Trophoblast cell (in vitro differentiated cells and primary cell): ENCODE measurements around the gene PLPP1.
A peak's percentile ranks its signal among the peaks of the same experiment; 100 is the strongest.

Source experiments
- DNase-seq, 2 donors: peaks; one replicate each; pipeline ENCODE4 v3.0.0-alpha.2; 2016
- H2AFZ ChIP-seq: 2 replicates; pipeline ENCODE4 v1.6.1; 2013; ENCODE audit warnings: low read length, moderate library complexity, mild to moderate bottlenecking; ENCODE audit not compliant: insufficient read depth, poor library complexity
- H2AK5ac ChIP-seq: 2 replicates; pipeline ENCODE4 v1.6.1; 2013; ENCODE audit warnings: mild to moderate bottlenecking, low read length
- H2BK120ac ChIP-seq: 2 replicates; pipeline ENCODE4 v1.6.1; 2013; ENCODE audit warnings: low read length, mild to moderate bottlenecking, moderate library complexity; ENCODE audit not compliant: insufficient read depth, poor library complexity
- H2BK12ac ChIP-seq: 2 replicates; pipeline ENCODE4 v1.6.1; 2013; ENCODE audit warnings: mild to moderate bottlenecking, low read length, moderate library complexity
- H2BK5ac ChIP-seq: 2 replicates; pipeline ENCODE4 v1.6.1; 2013; ENCODE audit warnings: low read length, low read depth, moderate library complexity, mild to moderate bottlenecking; ENCODE audit not compliant: poor library complexity
- H3K14ac ChIP-seq: 2 replicates; pipeline ENCODE4 v1.6.1; 2013; ENCODE audit warnings: mild to moderate bottlenecking, low read length
- H3K18ac ChIP-seq: 2 replicates; pipeline ENCODE4 v1.6.1; 2013; ENCODE audit warnings: mild to moderate bottlenecking, low read length
- H3K23ac ChIP-seq: 2 replicates; pipeline ENCODE4 v1.6.1; 2013; ENCODE audit warnings: low read length
- H3K27ac ChIP-seq: 2 replicates; pipeline ENCODE4 v1.5.1; 2013; ENCODE audit warnings: low read depth, mild to moderate bottlenecking, inconsistent platforms, low read length, moderate library complexity
- H3K27me3 ChIP-seq: 2 replicates; pipeline ENCODE4 v1.6.1; 2013; ENCODE audit warnings: inconsistent platforms, mild to moderate bottlenecking, low read length, moderate library complexity; ENCODE audit not compliant: insufficient read depth
- H3K36me3 ChIP-seq, 2 experiments: 1 replicate in 1 of 2; 2 replicates in 1 of 2; pipeline ENCODE4 v1.6.1; 2013; ENCODE audit warnings: low read length in 2 of 2, mild to moderate bottlenecking in 2 of 2, moderate library complexity in 1 of 2; ENCODE audit not compliant: insufficient read depth in 2 of 2, control insufficient read depth in 1 of 2
- H3K4ac ChIP-seq: 2 replicates; pipeline ENCODE4 v1.6.1; 2013; ENCODE audit warnings: low read depth, mild to moderate bottlenecking, low read length, moderate library complexity
- H3K4me1 ChIP-seq, 2 experiments: 1 replicate in 1 of 2; 2 replicates in 1 of 2; pipeline ENCODE4 v1.6.1; 2013; ENCODE audit warnings: low read length in 2 of 2, mild to moderate bottlenecking in 2 of 2, moderate library complexity in 1 of 2; ENCODE audit not compliant: insufficient read depth in 2 of 2, control insufficient read depth in 1 of 2
- H3K4me2 ChIP-seq: 2 replicates; pipeline ENCODE4 v1.6.1; 2013; ENCODE audit warnings: inconsistent platforms, mild to moderate bottlenecking, low read length, moderate library complexity
- H3K4me3 ChIP-seq: 2 replicates; pipeline ENCODE4 v1.5.1; 2013; ENCODE audit warnings: mild to moderate bottlenecking, low read depth, low read length, inconsistent platforms
- H3K79me1 ChIP-seq: one replicate; pipeline ENCODE4 v1.6.1; 2013; ENCODE audit warnings: low read length
- H3K79me2 ChIP-seq: 2 replicates; pipeline ENCODE4 v1.6.1; 2013; ENCODE audit warnings: low read length, mild to moderate bottlenecking; ENCODE audit not compliant: control insufficient read depth, insufficient read depth, poor library complexity
- H3K9ac ChIP-seq: 2 replicates; pipeline ENCODE4 v1.6.1; 2013; ENCODE audit warnings: mild to moderate bottlenecking, low read length
- H3K9me3 ChIP-seq: 2 replicates; pipeline ENCODE4 v1.6.1; 2013; ENCODE audit warnings: low read depth, mild to moderate bottlenecking, control low read depth, inconsistent platforms, low read length; ENCODE audit not compliant: insufficient read depth
- H4K12ac ChIP-seq: 2 replicates; pipeline ENCODE4 v1.6.1; 2013; ENCODE audit warnings: low read depth, mild to moderate bottlenecking, low read length, moderate library complexity
- H4K8ac ChIP-seq: 2 replicates; pipeline ENCODE4 v1.6.1; 2013; ENCODE audit warnings: low read depth, mild to moderate bottlenecking, low read length, moderate library complexity
- H4K91ac ChIP-seq: one replicate; pipeline ENCODE4 v1.6.1; 2013; ENCODE audit warnings: low read depth, mild to moderate bottlenecking, low read length, moderate library complexity
- WGBS: extraction: QIAGEN DNeasy Blood & Tissue Kit; methylation state at CpG from one replicate; pipeline ENCODE4 v1.1.7; 2013; ENCODE audit warnings: missing lambda C conversion rate; ENCODE audit not compliant: insufficient read length, insufficient coverage; ENCODE audit errors: extremely low coverage; 5-methylcytosine and 5-hydroxymethylcytosine counted together

PLPP1 gene

GRCh38 chr5:55502759-55503158 lies 32.0 kb downstream of the PLPP1 start:
- no peak overlapping the region for H3K23ac ChIP-seq
- H3K4me3 ChIP-seq, result no peak overlapping the region
- peaks cover 3% of the 10 kb centered on the region for H3K79me2 ChIP-seq
- no peak overlapping the region for H2BK12ac ChIP-seq
- H2AFZ ChIP-seq, result no peak overlapping the region
- no peak overlapping the region for H3K4me2 ChIP-seq
- no peak overlapping the region for H2BK5ac ChIP-seq
- H3K79me1 ChIP-seq, result no peaks in the 10 kb centered on the region
- no peaks in the 10 kb centered on the region for H3K9me3 ChIP-seq
- no peak for DNase-seq
- H2BK120ac ChIP-seq, result no peak overlapping the region
- H3K9ac ChIP-seq, result no peak overlapping the region
- H3K4me1 ChIP-seq, result peaks cover 0 to 1% of the 10 kb centered on the region in 2 experiments
- H3K27me3 ChIP-seq, result no peaks in the 10 kb centered on the region
- WGBS, result no CpG with 5 or more reads among the region's 3 CpGs
- H3K4ac ChIP-seq, result no peak overlapping the region
- H3K36me3 ChIP-seq, result peaks cover 0 to 2% of the 10 kb centered on the region in 2 experiments
- H3K18ac ChIP-seq, result no peak overlapping the region
- no peak overlapping the region for H3K27ac ChIP-seq
- no peak overlapping the region for H2AK5ac ChIP-seq
- no peak overlapping the region for H4K12ac ChIP-seq
- no peak overlapping the region for H4K91ac ChIP-seq
- H3K14ac ChIP-seq, result no peak overlapping the region
- no peak overlapping the region for H4K8ac ChIP-seq

GRCh38 chr5:55498457-55498856 lies 36.3 kb downstream of the PLPP1 start:
- Histone ChIP-seq H2BK5ac (no peak overlapping the region), H3K4ac (no peak overlapping the region), H3K23ac (no peak overlapping the region), H4K12ac (no peak overlapping the region), H3K4me2 (no peak overlapping the region), H3K79me2 (no peaks in the 10 kb centered on the region), H2BK120ac (no peak overlapping the region), H3K27me3 (no peaks in the 10 kb centered on the region), H2BK12ac (no peak overlapping the region), H3K27ac (no peak overlapping the region), H3K14ac (no peak overlapping the region), H4K91ac (no peak overlapping the region), H2AK5ac (no peak overlapping the region), H2AFZ (no peak overlapping the region), H3K4me1 (peaks cover 0 to 5% of the 10 kb centered on the region in 2 experiments), H3K9me3 (no peaks in the 10 kb centered on the region), H3K36me3 (no peaks in the 10 kb centered on the region), H3K4me3 (no peak overlapping the region), H3K18ac (no peak overlapping the region), H3K9ac (no peak overlapping the region), H3K79me1 (no peaks in the 10 kb centered on the region), H4K8ac (no peak overlapping the region)
- WGBS, result no CpG with 5 or more reads among the region's 2 CpGs
- DNase-seq, result no peak

- no peak overlapping the region for H3K23ac ChIP-seq
Measured at GRCh38 chr5:55497712-55498111, 37.1 kb downstream of the PLPP1 start.

DNA sequence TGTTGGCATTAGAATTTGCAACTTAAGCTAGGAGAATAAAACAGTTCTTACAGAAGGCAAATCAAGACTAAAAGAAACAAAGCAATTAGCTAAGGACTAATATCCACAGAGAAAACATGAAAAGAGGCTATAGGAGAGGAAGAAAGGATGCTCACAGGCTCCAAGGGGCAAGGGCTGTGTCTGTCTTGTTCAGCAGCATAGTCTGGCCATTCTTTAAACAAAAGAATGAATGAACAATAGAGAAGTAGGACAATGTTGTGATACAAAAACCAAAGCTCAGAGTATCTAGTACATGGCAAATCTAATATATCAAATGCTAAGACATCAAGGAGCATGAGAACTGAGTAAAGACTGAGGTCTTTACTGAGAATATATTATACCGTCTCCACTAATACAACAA lies 39.5 kb downstream of the PLPP1 start:
- H3K4me2 ChIP-seq, result no peak overlapping the region
- no peak overlapping the region for H2AK5ac ChIP-seq
- no peaks in the 10 kb centered on the region for H3K27me3 ChIP-seq
- no peak for DNase-seq
- no peak overlapping the region for H2AFZ ChIP-seq
- no peak overlapping the region for H3K4me3 ChIP-seq
- no peaks in the 10 kb centered on the region for H3K79me2 ChIP-seq
- no peak overlapping the region for H3K14ac ChIP-seq
- H3K4ac ChIP-seq, result no peak overlapping the region
- peaks cover 0 to 5% of the 10 kb centered on the region in 2 experiments for H3K4me1 ChIP-seq
- no peak overlapping the region for H4K91ac ChIP-seq
- no CpG with 5 or more reads among the region's 1 CpG for WGBS
- no peak overlapping the region for H4K12ac ChIP-seq
- H2BK5ac ChIP-seq, result no peak overlapping the region
- no peak overlapping the region for H3K27ac ChIP-seq
- no peaks in the 10 kb centered on the region for H3K79me1 ChIP-seq
- H3K9me3 ChIP-seq, result no peaks in the 10 kb centered on the region
- H3K18ac ChIP-seq, result no peak overlapping the region
- H2BK12ac ChIP-seq, result no peak overlapping the region
- peaks cover under 1 to 3% of the 10 kb centered on the region in 2 experiments for H3K36me3 ChIP-seq
- H4K8ac ChIP-seq, result no peak overlapping the region
- H3K23ac ChIP-seq, result no peak overlapping the region
- no peak overlapping the region for H2BK120ac ChIP-seq
- H3K9ac ChIP-seq, result no peak overlapping the region

More at GRCh38 chr5:55497712-55498111, 37.1 kb downstream of the PLPP1 start:
- H3K9ac ChIP-seq, result no peak overlapping the region
- H2BK5ac ChIP-seq, result no peak overlapping the region
- H2AFZ ChIP-seq, result no peak overlapping the region
- no peak overlapping the region for H2BK120ac ChIP-seq
- no peak overlapping the region for H3K14ac ChIP-seq
- H4K8ac ChIP-seq, result no peak overlapping the region
- H4K12ac ChIP-seq, result no peak overlapping the region
- no peak overlapping the region for H2BK12ac ChIP-seq
- H4K91ac ChIP-seq, result no peak overlapping the region
- no peak overlapping the region for H2AK5ac ChIP-seq
- no peak overlapping the region for H3K4me2 ChIP-seq
- no peaks in the 10 kb centered on the region for H3K36me3 ChIP-seq
- peak overlapping the region; percentile 7 for H3K4ac ChIP-seq
- H3K79me1 ChIP-seq, result no peaks in the 10 kb centered on the region
- no peaks in the 10 kb centered on the region for H3K27me3 ChIP-seq
- H3K27ac ChIP-seq, result no peak overlapping the region
- H3K79me2 ChIP-seq, result no peaks in the 10 kb centered on the region
- no peak for DNase-seq
- peaks cover 0 to 5% of the 10 kb centered on the region in 2 experiments for H3K4me1 ChIP-seq
- no peaks in the 10 kb centered on the region for H3K9me3 ChIP-seq
- no peak overlapping the region for H3K4me3 ChIP-seq
- H3K18ac ChIP-seq, result no peak overlapping the region
